MM.1S (cell line): ENCODE results near the gene GPR176.

Source experiments
- DNase-seq: peaks from one replicate; pipeline ENCODE4 v3.0.0-alpha.2; 2015
- H2AFZ ChIP-seq: fragments of 300-600 bp; sonication (generic); 2 replicates; pipeline ENCODE4 v1.6.0; 2016; ENCODE audit warnings: antibody characterized with exemption, low read length
- H3F3A ChIP-seq: fragments of 300-600 bp; sonication (generic); 2 replicates; pipeline ENCODE4 v1.6.1; 2016; ENCODE audit warnings: mild to moderate bottlenecking, antibody characterized with exemption, low read length, moderate library complexity, mixed read lengths; ENCODE audit not compliant: insufficient read depth
- H3K27ac ChIP-seq: fragments of 300-600 bp; sonication (generic); 2 replicates; pipeline ENCODE4 v1.5.1; 2016; ENCODE audit warnings: mild to moderate bottlenecking, low read length
- H3K27me3 ChIP-seq: fragments of 300-600 bp; sonication (generic); replicated peaks from 2 replicates; pipeline ENCODE4 v1.6.0; 2016; ENCODE audit warnings: low read length; ENCODE audit not compliant: insufficient read depth
- H3K36me3 ChIP-seq: fragments of 300-600 bp; sonication (generic); replicated peaks from 2 replicates; pipeline ENCODE4 v1.6.1; 2016; ENCODE audit warnings: mild to moderate bottlenecking, low read length, mixed read lengths; ENCODE audit not compliant: insufficient read depth
- H3K4me1 ChIP-seq: fragments of 300-600 bp; sonication (generic); 2 replicates; pipeline ENCODE4 v1.6.1; 2016; ENCODE audit warnings: low read length, mixed read lengths
- H3K4me2 ChIP-seq: fragments of 300-600 bp; sonication (generic); 2 replicates; pipeline ENCODE4 v1.6.0; 2016; ENCODE audit warnings: low read depth, low read length
- H3K4me3 ChIP-seq: fragments of 300-600 bp; sonication (generic); 2 replicates; pipeline ENCODE4 v1.5.1; 2016; ENCODE audit warnings: low read length, mixed read lengths
- H3K79me2 ChIP-seq: fragments of 300-600 bp; sonication (generic); 2 replicates; pipeline ENCODE4 v1.6.1; 2016; ENCODE audit warnings: mixed run types, low read length, mixed read lengths
- H3K9ac ChIP-seq: fragments of 300-600 bp; sonication (generic); 2 replicates; pipeline ENCODE4 v1.6.1; 2016; ENCODE audit warnings: low read length, mixed read lengths
- H3K9me2 ChIP-seq: fragments of 300-600 bp; sonication (generic); replicated peaks from 2 replicates; pipeline ENCODE4 v1.6.1; 2016; ENCODE audit warnings: mild to moderate bottlenecking, low read length, mixed read lengths; ENCODE audit not compliant: insufficient read depth
- H3K9me3 ChIP-seq: fragments of 300-600 bp; sonication (generic); replicated peaks from 2 replicates; pipeline ENCODE4 v1.6.1; 2016; ENCODE audit warnings: mild to moderate bottlenecking, low read length, mixed read lengths; ENCODE audit not compliant: insufficient read depth
- H4K20me1 ChIP-seq: fragments of 300-600 bp; sonication (generic); 2 replicates; pipeline ENCODE4 v1.6.1; 2016; ENCODE audit warnings: mild to moderate bottlenecking, low read length, moderate library complexity, mixed read lengths; ENCODE audit not compliant: insufficient read depth
- CTCF ChIP-seq: fragments of 300-600 bp; sonication (generic); IDR thresholded peaks from 2 replicates; pipeline ENCODE4 v1.5.1; 2016; ENCODE audit warnings: antibody characterized with exemption, low read length, mixed read lengths
- EZH2 ChIP-seq: fragments of 300-600 bp; sonication (generic); optimal IDR thresholded peaks from 2 replicates; pipeline ENCODE3; 2017; ENCODE audit warnings: low read depth, mild to moderate bottlenecking, antibody characterized with exemption, low read length, mixed read lengths
- EZH2phosphoT487 ChIP-seq: fragments of 300-600 bp; sonication (generic); IDR thresholded peaks from 2 replicates; pipeline ENCODE4 v1.6.1; 2018; ENCODE audit warnings: antibody characterized with exemption, low read length

GPR176 gene

GRCh38 chr15:39934397-39935071, 14.5 kb upstream of the GPR176 start:
- Histone ChIP-seq H3K27ac (peak overlapping the region; percentile 47; the same call in 1 of the 2 replicates), H3F3A (peaks cover 5% of the 10 kb centered on the region; the same call in 1 of the 2 replicates), H3K4me2 (peak overlapping the region; percentile 95), H3K4me3 (peak overlapping the region; percentile 84), H3K36me3 (no peaks in the 10 kb centered on the region), H3K9me2 (no peaks in the 10 kb centered on the region), H3K4me1 (peaks cover 9% of the 10 kb centered on the region), H3K9ac (peak overlapping the region; percentile 96), H3K9me3 (no peaks in the 10 kb centered on the region), H3K27me3 (no peaks in the 10 kb centered on the region), H4K20me1 (no peaks in the 10 kb centered on the region), H2AFZ (peak overlapping the region; percentile 64), H3K79me2 (peaks cover 32% of the 10 kb centered on the region)
- TF ChIP-seq EZH2phosphoT487 (no peak), EZH2 (no peak), CTCF (no peak)
- no peak for DNase-seq

- H2AFZ ChIP-seq = no peak overlapping the region
- H3K4me3 ChIP-seq = no peak overlapping the region
- no peak for TF ChIP-seq EZH2phosphoT487
- TF ChIP-seq CTCF = no peak
- TF ChIP-seq EZH2 = no peak
- no peaks in the 10 kb centered on the region for H3K9me3 ChIP-seq
- H3K36me3 ChIP-seq = no peaks in the 10 kb centered on the region
- no peaks in the 10 kb centered on the region for H4K20me1 ChIP-seq
- H3K9me2 ChIP-seq = no peaks in the 10 kb centered on the region
- no peak overlapping the region for H3K27ac ChIP-seq
- peaks cover 18% of the 10 kb centered on the region for H3K79me2 ChIP-seq
- no peak for DNase-seq
- H3K4me2 ChIP-seq = no peak overlapping the region
- no peaks in the 10 kb centered on the region for H3K27me3 ChIP-seq
- H3K4me1 ChIP-seq = no peaks in the 10 kb centered on the region
- no peak overlapping the region for H3K9ac ChIP-seq
- H3F3A ChIP-seq = no peaks in the 10 kb centered on the region; the same call in 1 of the 2 replicates
These were observed 11.5 kb upstream of the GPR176 start for GRCh38 chr15:39931615-39932014.

GRCh38 chr15:39926526-39926925, 6.5 kb upstream of the GPR176 start:
- no peak overlapping the region for H3K4me2 ChIP-seq
- H2AFZ ChIP-seq = no peak overlapping the region
- TF ChIP-seq EZH2 (no peak), EZH2phosphoT487 (no peak), CTCF (no peak)

More at GRCh38 chr15:39926526-39926925, 6.5 kb upstream of the GPR176 start:
- no peak for DNase-seq
- Histone ChIP-seq H3K9me3 (no peaks in the 10 kb centered on the region), H4K20me1 (no peaks in the 10 kb centered on the region), H3K79me2 (no peaks in the 10 kb centered on the region), H3F3A (no peaks in the 10 kb centered on the region), H3K27me3 (no peaks in the 10 kb centered on the region), H3K36me3 (no peaks in the 10 kb centered on the region), H3K4me1 (no peaks in the 10 kb centered on the region; the same call in 1 of the 2 replicates), H3K9ac (no peak overlapping the region), H3K27ac (no peak overlapping the region), H3K9me2 (no peaks in the 10 kb centered on the region), H3K4me3 (no peak overlapping the region)
